Uterus (tissue), 4 donors: ENCODE results near the gene FGF19. TPM values are rescaled to one million over a fixed set of nuclear protein-coding genes. Genes with fewer than 3 reads are reported as not detected.

Source experiments
- DNase-seq, 2 donors: peaks; one replicate each; pipeline ENCODE4 v3.0.0-alpha.2; 2019 to 2020
- H3K27ac ChIP-seq, 2 donors: fragments of 200-600 bp; sonication (generic); 1 replicate in 1 of 2; 2 replicates in 1 of 2; pipeline ENCODE4 v1.5.1; 2016 to 2018
- H3K27me3 ChIP-seq, 2 donors: fragments of 200-600 bp; sonication (generic); one replicate each; pipeline ENCODE4 v1.5.1; 2018 to 2019; ENCODE audit warnings: control low read depth in 1 of 2
- H3K36me3 ChIP-seq, 2 donors: fragments of 200-600 bp; sonication (generic); one replicate each; pipeline ENCODE4 v1.5.1; 2019; ENCODE audit warnings: control low read depth in 1 of 2
- H3K4me1 ChIP-seq, 2 donors: fragments of 200-600 bp; sonication (generic); one replicate each; pipeline ENCODE4 v1.5.1; 2018 to 2019; ENCODE audit warnings: control low read depth in 1 of 2
- H3K4me3 ChIP-seq, 2 donors: fragments of 200-600 bp; sonication (generic); 1 replicate in 1 of 2; 2 replicates in 1 of 2; pipeline ENCODE4 v1.5.1; 2018 to 2019; ENCODE audit warnings: mild to moderate bottlenecking in 1 of 2
- H3K9me3 ChIP-seq, 2 donors: fragments of 200-600 bp; sonication (generic); one replicate each; pipeline ENCODE4 v1.5.1; 2019; ENCODE audit warnings: control low read depth in 1 of 2
- CTCF ChIP-seq, 4 experiments: fragments of 200-600 bp in 2 of 4; fragments of 450-650 bp in 2 of 4; sonication (generic) in 2 of 4; IDR thresholded peaks; one replicate each; pipeline ENCODE4 v1.5.1; 2016 to 2019; ENCODE audit warnings: antibody characterized with exemption in 4 of 4, mild to moderate bottlenecking in 2 of 4, moderate library complexity in 1 of 4
- POLR2A ChIP-seq, 2 donors: fragments of 450-650 bp; IDR thresholded peaks; one replicate each; pipeline ENCODE4 v1.6.1; 2016; ENCODE audit warnings: antibody characterized with exemption in 2 of 2, mild to moderate bottlenecking in 1 of 2, moderate library complexity in 1 of 2
- intact Hi-C: fragments of 100-400 bp; cut with DNase I; formaldehyde crosslinking; loops from one replicate; pipeline ENCODE4 v1.15.1; 2023; ENCODE audit warnings: low total_unique reads
- total RNA-seq, 4 donors: library from RNA; depleted of rRNA in 3 of 4; stranded (reverse); fragments of >200 nt in 3 of 4; gene quantifications; one replicate each; pipeline versions ENCODE4 v1.1.0 to v1.2.4, GENCODE V29; 2014 to 2023
- donor health status: DM: yes; HTN: yes; CAD: no.

The FGF19 gene
- total RNA-seq, 4 donors from 2014 or later: 0.97 TPM; not detected in 3

- Histone ChIP-seq H3K9me3 (no peaks in the 10 kb centered on the region), H3K36me3 (no peaks in the 10 kb centered on the region), H3K4me3 (no peak overlapping the region), H3K27ac (no peak overlapping the region), H3K4me1 (no peaks in the 10 kb centered on the region), H3K27me3 (no peaks in the 10 kb centered on the region)
- TF ChIP-seq POLR2A (IDR thresholded peaks at IDR 0.05) (no peak), CTCF (IDR thresholded peaks at IDR 0.05) (no peak)
- no peak for DNase-seq
- intact Hi-C loops: no loop called here
Measured at GRCh38 chr11:69748637-69749036, 44.8 kb upstream of the FGF19 start.

- Histone ChIP-seq H3K27me3 (no peaks in the 10 kb centered on the region), H3K4me1 (no peaks in the 10 kb centered on the region), H3K9me3 (no peaks in the 10 kb centered on the region), H3K36me3 (no peaks in the 10 kb centered on the region), H3K4me3 (no peak overlapping the region), H3K27ac (no peak overlapping the region)
- DNase-seq: no peak
- no peak for TF ChIP-seq CTCF (IDR thresholded peaks at IDR 0.05)
- intact Hi-C loops: no loop called here
Measured at GRCh38 chr11:69746752-69747742, 43.2 kb upstream of the FGF19 start.

GRCh38 chr11:69746140-69746539, 42.3 kb upstream of the FGF19 start:
- no peak overlapping the region for H3K27ac ChIP-seq
- no peaks in the 10 kb centered on the region for H3K36me3 ChIP-seq
- no peaks in the 10 kb centered on the region for H3K27me3 ChIP-seq

GRCh38 chr11:69745201-69745600, 41.4 kb upstream of the FGF19 start:
- Histone ChIP-seq H3K36me3 (no peaks in the 10 kb centered on the region), H3K9me3 (no peaks in the 10 kb centered on the region), H3K4me1 (no peaks in the 10 kb centered on the region), H3K27ac (no peak overlapping the region), H3K27me3 (no peaks in the 10 kb centered on the region), H3K4me3 (no peak overlapping the region)
- TF ChIP-seq CTCF (IDR thresholded peaks at IDR 0.05): no peak
- TF ChIP-seq POLR2A (IDR thresholded peaks at IDR 0.05): no peak
- DNase-seq: no peak
- intact Hi-C loops: no loop called here

More at GRCh38 chr11:69746140-69746539, 42.3 kb upstream of the FGF19 start:
- intact Hi-C loops: no loop called here
- DNase-seq: no peak
- no peak for TF ChIP-seq CTCF (IDR thresholded peaks at IDR 0.05)
- TF ChIP-seq POLR2A (IDR thresholded peaks at IDR 0.05): no peak
- no peak overlapping the region for H3K4me3 ChIP-seq
- H3K4me1 ChIP-seq: no peaks in the 10 kb centered on the region
- no peaks in the 10 kb centered on the region for H3K9me3 ChIP-seq

- Histone ChIP-seq H3K27ac (no peak overlapping the region), H3K27me3 (no peaks in the 10 kb centered on the region), H3K9me3 (no peaks in the 10 kb centered on the region), H3K4me3 (no peak overlapping the region), H3K36me3 (no peaks in the 10 kb centered on the region), H3K4me1 (no peaks in the 10 kb centered on the region)
- intact Hi-C loops: no loop called here
- DNase-seq: no peak
- TF ChIP-seq CTCF (IDR thresholded peaks at IDR 0.05): no peak
- TF ChIP-seq POLR2A (IDR thresholded peaks at IDR 0.05): no peak
Measured at GRCh38 chr11:69744435-69744834, 40.6 kb upstream of the FGF19 start.
